SU-DHL-6 (cell line): ENCODE measurements around the gene PNMT.

Experiments
- H2AFZ ChIP-seq: fragments of 200-600 bp; sonication (generic); 2 replicates; pipeline ENCODE4 v1.6.1; 2014; ENCODE audit warnings: low read depth, mild to moderate bottlenecking, moderate library complexity, mixed read lengths, antibody characterized with exemption, low read length; ENCODE audit not compliant: severe bottlenecking
- H3F3A ChIP-seq: fragments of 200-600 bp; shearing (Covaris generic); 2 replicates; pipeline ENCODE4 v1.6.0; 2016; ENCODE audit warnings: antibody characterized with exemption, mild to moderate bottlenecking; ENCODE audit not compliant: insufficient read depth
- H3K27ac ChIP-seq: fragments of 200-600 bp; sonication (generic); 2 replicates; pipeline ENCODE4 v1.5.1; 2016; ENCODE audit warnings: low read depth, mild to moderate bottlenecking, low read length, moderate library complexity, mixed read lengths
- H3K27me3 ChIP-seq: fragments of 200-600 bp; sonication (generic), shearing (Covaris generic); 2 replicates; pipeline ENCODE4 v1.6.0; 2014; ENCODE audit warnings: mild to moderate bottlenecking, low read length
- H3K36me3 ChIP-seq: fragments of 200-600 bp; sonication (generic); 2 replicates; pipeline ENCODE4 v1.6.1; 2014; ENCODE audit warnings: mild to moderate bottlenecking, low read length, mixed read lengths
- H3K4me2 ChIP-seq: fragments of 300-600, 200-600 bp; shearing (Covaris generic), sonication (generic); 2 replicates; pipeline ENCODE4 v1.6.0; 2014; ENCODE audit warnings: low read length, low read depth, mild to moderate bottlenecking; ENCODE audit not compliant: poor library complexity, severe bottlenecking
- H3K4me3 ChIP-seq: fragments of 200-600 bp; sonication (generic); 2 replicates; pipeline ENCODE4 v1.5.1; 2014; ENCODE audit warnings: antibody characterized with exemption, low read length, mild to moderate bottlenecking, mixed read lengths; ENCODE audit not compliant: insufficient read depth, poor library complexity, severe bottlenecking
- H3K79me2 ChIP-seq: fragments of 200-600 bp; sonication (generic); 2 replicates; pipeline ENCODE4 v1.6.1; 2014; ENCODE audit warnings: mild to moderate bottlenecking, low read length, moderate library complexity; ENCODE audit not compliant: insufficient read depth
- H3K9ac ChIP-seq: fragments of 200-600 bp; sonication (generic); 2 replicates; pipeline ENCODE4 v1.7.0; 2014; ENCODE audit warnings: mild to moderate bottlenecking, low read length
- H3K9me2 ChIP-seq: fragments of 200-600 bp; sonication (generic); replicated peaks from 2 replicates; pipeline ENCODE4 v1.6.1; 2014; ENCODE audit warnings: low read length; ENCODE audit not compliant: insufficient read depth
- H3K9me3 ChIP-seq: fragments of 200-600 bp; sonication (generic); 2 replicates; pipeline ENCODE4 v1.6.1; 2014; ENCODE audit warnings: low read length, mixed read lengths; ENCODE audit not compliant: insufficient read depth
- H4K20me1 ChIP-seq: fragments of 200-600 bp; sonication (generic); 2 replicates; pipeline ENCODE4 v1.6.1; 2014; ENCODE audit warnings: low read depth, mild to moderate bottlenecking, antibody characterized with exemption, low read length, moderate library complexity, mixed read lengths
- CTCF ChIP-seq: fragments of 200-600 bp; sonication (generic); IDR thresholded peaks from one replicate; pipeline ENCODE4 v1.5.1; 2017; ENCODE audit warnings: antibody characterized with exemption, mild to moderate bottlenecking, low read length, moderate library complexity; ENCODE audit not compliant: insufficient read depth, poor library complexity, severe bottlenecking
- EZH2phosphoT487 ChIP-seq: fragments of 200-600 bp; sonication (generic), shearing (Covaris generic); conservative IDR thresholded peaks from 2 replicates; pipeline ENCODE4 v1.6.1; 2018; ENCODE audit warnings: mild to moderate bottlenecking, antibody characterized with exemption, low read length, moderate library complexity, mixed read lengths

PNMT gene

GRCh38 chr17:39716073-39716818, 48.0 kb downstream of the PNMT start:
- Histone ChIP-seq H3K4me3 (no peak overlapping the region), H3K9me3 (no peaks in the 10 kb centered on the region), H3F3A (no peaks in the 10 kb centered on the region), H3K4me2 (no peak overlapping the region), H3K27ac (no peak overlapping the region), H3K79me2 (no peaks in the 10 kb centered on the region), H3K36me3 (no peaks in the 10 kb centered on the region), H3K9me2 (no peaks in the 10 kb centered on the region), H3K9ac (no peak overlapping the region), H4K20me1 (no peaks in the 10 kb centered on the region), H3K27me3 (no peaks in the 10 kb centered on the region), H2AFZ (no peak overlapping the region)
- TF ChIP-seq CTCF, result no peak
- TF ChIP-seq EZH2phosphoT487, result no peak

- H3F3A ChIP-seq, result no peaks in the 10 kb centered on the region
- no peaks in the 10 kb centered on the region for H4K20me1 ChIP-seq
- H3K9ac ChIP-seq, result no peak overlapping the region
- no peak for TF ChIP-seq EZH2phosphoT487
- TF ChIP-seq CTCF, result no peak
- no peak overlapping the region for H3K4me2 ChIP-seq
- no peaks in the 10 kb centered on the region for H3K9me3 ChIP-seq
- H3K27me3 ChIP-seq, result no peaks in the 10 kb centered on the region
- no peak overlapping the region for H3K27ac ChIP-seq
- H3K4me3 ChIP-seq, result no peak overlapping the region
- H3K36me3 ChIP-seq, result no peaks in the 10 kb centered on the region
- H3K79me2 ChIP-seq, result no peaks in the 10 kb centered on the region
- no peak overlapping the region for H2AFZ ChIP-seq
- H3K9me2 ChIP-seq, result no peaks in the 10 kb centered on the region
Measured at GRCh38 chr17:39716879-39717536, 48.8 kb downstream of the PNMT start.

DNA sequence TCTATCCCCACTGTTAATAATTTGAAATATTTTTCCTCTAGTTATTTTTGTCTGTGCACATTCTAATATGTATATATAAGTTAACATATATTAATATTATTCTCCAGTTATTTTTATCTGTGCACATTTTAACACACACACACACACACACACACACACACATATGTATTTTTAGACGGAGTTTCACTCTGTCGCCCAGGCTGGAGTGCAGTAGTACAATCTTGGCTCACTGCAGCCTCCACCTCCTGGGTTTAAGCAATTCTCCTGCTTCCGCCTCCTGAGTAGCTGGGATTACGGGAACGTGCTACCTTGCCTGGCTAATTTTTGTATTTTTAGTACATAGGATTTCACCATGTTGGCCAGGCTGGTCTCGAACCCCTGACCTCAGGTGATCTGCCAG, 49.4 kb downstream of the PNMT start:
- Histone ChIP-seq H3K79me2 (no peaks in the 10 kb centered on the region), H3K9me3 (no peaks in the 10 kb centered on the region), H3F3A (no peaks in the 10 kb centered on the region), H2AFZ (no peak overlapping the region), H3K4me2 (no peak overlapping the region), H4K20me1 (no peaks in the 10 kb centered on the region), H3K36me3 (no peaks in the 10 kb centered on the region), H3K9ac (no peak overlapping the region), H3K9me2 (no peaks in the 10 kb centered on the region), H3K27me3 (no peaks in the 10 kb centered on the region), H3K27ac (no peak overlapping the region), H3K4me3 (no peak overlapping the region)
- TF ChIP-seq EZH2phosphoT487, result no peak
- no peak for TF ChIP-seq CTCF
